ENCODE results near the gene BMPR1A. TPM values are rescaled to one million over a fixed set of nuclear protein-coding genes. Genes with fewer than 3 reads are reported as not detected.
A peak's percentile ranks its signal among the peaks of the same experiment; 100 is the strongest.

BMPR1A gene
- total RNA-seq = 10 to 100 TPM; 15.8 to 44.1 (median 27.9) TPM

- H3K4me1 ChIP-seq (replicated peaks in 1 of 2) = peaks cover 16 to 19% of the 10 kb centered on the region in 2 donors
- H3K27ac ChIP-seq = peak within 1 kb of the TSS; percentile 92 to 93
- peak; percentile 59 to 83 (median 78) for ATAC-seq (replicated peaks in 6 of 8)
- WGBS, 10 experiments = no CpG with 5 or more reads among the region's 85 CpGs
- H3K4me3 ChIP-seq = peak within 1 kb of the TSS; percentile 49 to 67 (median 58)
- in situ Hi-C loops (cut with MboI; ENCODE audit: low pct_unique_long_range_greater_than_20kb in 2 of 9, low sequenced_read_pairs in 9 of 9, unreplicated experiment in 9 of 9) = no loop called here
These were observed at the start of gene BMPR1A for GRCh38 chr10:86756511-86757112. BMPR1A (plus strand) TSS chr10:86756619; CDS start chr10:86876019, 119,400 bp downstream.

- in situ Hi-C loops (cut with MboI; ENCODE audit: low pct_unique_long_range_greater_than_20kb in 2 of 9, low sequenced_read_pairs in 9 of 9, unreplicated experiment in 9 of 9) = loop anchor here in 3 of 9 experiments (10.0 to 25.0 kb wide), 3 partner anchors 180 to 205 kb away; no protein-coding TSS in a partner anchor
- ATAC-seq (replicated peaks in 6 of 8) = no peak
- no peak overlapping the region for H3K4me3 ChIP-seq
- WGBS, 10 experiments = 80 to 100% (median 86%) methylated on average over 1 of the region's 1 CpG; no CpG with 5 or more reads in 7 of the 10 experiments
- H3K4me1 ChIP-seq (replicated peaks in 1 of 2) = peaks cover 3 to 4% of the 10 kb centered on the region in 2 donors
- no peak overlapping the region for H3K27ac ChIP-seq
These were observed 49.4 kb upstream of the BMPR1A start for GRCh38 chr10:86706977-86707376.

- ATAC-seq (replicated peaks in 6 of 8) = no peak
- Histone ChIP-seq H3K4me1 (replicated peaks in 1 of 2) (peaks cover 3 to 8% of the 10 kb centered on the region in 2 donors), H3K27ac (no peak overlapping the region), H3K4me3 (no peak overlapping the region)
- in situ Hi-C loops (cut with MboI; ENCODE audit: low pct_unique_long_range_greater_than_20kb in 2 of 9, low sequenced_read_pairs in 9 of 9, unreplicated experiment in 9 of 9) = loop anchor here in 3 of 9 experiments (10.0 to 25.0 kb wide), 3 partner anchors 180 to 205 kb away; no protein-coding TSS in a partner anchor
- WGBS, 10 experiments = 80 to 100% (median 90%) methylated on average over 1 to 2 of the region's 4 CpGs; no CpG with 5 or more reads in 5 of the 10 experiments
These were observed 48.9 kb upstream of the BMPR1A start for GRCh38 chr10:86707505-86707904.

DNA sequence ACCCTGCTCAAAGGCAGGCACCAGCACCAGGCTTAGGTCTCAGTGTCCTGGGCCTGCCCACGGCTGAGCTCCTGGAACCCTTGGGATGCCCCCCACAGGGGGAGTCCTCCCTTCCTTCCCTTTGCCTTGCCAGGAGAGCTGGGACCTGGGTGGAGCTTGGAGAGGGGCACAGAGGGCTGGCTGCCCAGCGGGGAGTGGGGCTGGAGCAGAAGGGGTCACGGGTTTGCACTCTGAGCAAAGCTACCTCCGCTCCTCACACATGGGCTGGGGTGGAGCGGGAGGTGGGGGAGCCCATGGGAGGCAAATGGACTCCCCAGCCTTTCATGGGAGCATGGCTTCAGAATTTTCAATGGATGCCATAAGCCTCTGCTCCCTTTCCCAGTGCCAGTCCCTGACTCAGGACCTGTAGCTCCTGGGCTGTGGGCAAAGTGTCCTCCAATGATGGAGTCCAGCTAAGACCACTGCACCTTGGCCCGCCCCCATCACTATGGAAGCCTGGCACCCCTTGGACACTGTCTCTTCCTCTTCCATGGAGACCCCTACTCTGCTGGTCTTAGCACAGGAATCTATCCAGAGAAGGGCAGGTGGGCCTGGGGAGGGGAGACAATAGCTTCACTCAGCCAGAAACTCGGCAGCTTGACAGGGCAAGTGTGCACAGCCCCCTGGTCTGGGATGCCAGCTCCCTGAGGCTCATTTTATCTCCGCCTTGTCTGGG lies 48.2 kb upstream of the BMPR1A start:
- H3K4me1 ChIP-seq (replicated peaks in 1 of 2) = peaks cover 3 to 8% of the 10 kb centered on the region in 2 donors
- H3K27ac ChIP-seq = no peak overlapping the region
- in situ Hi-C loops (cut with MboI; ENCODE audit: low pct_unique_long_range_greater_than_20kb in 2 of 9, low sequenced_read_pairs in 9 of 9, unreplicated experiment in 9 of 9) = loop anchor here in 3 of 9 experiments (10.0 to 25.0 kb wide), 3 partner anchors 179 to 204 kb away; no protein-coding TSS in a partner anchor
- ATAC-seq (replicated peaks in 6 of 8) = no peak
- H3K4me3 ChIP-seq = no peak overlapping the region
- 38 to 100% (median 100%) methylated on average over 1 to 3 of the region's 8 CpGs; no CpG with 5 or more reads in 5 of the 10 experiments for WGBS, 10 experiments

DNA sequence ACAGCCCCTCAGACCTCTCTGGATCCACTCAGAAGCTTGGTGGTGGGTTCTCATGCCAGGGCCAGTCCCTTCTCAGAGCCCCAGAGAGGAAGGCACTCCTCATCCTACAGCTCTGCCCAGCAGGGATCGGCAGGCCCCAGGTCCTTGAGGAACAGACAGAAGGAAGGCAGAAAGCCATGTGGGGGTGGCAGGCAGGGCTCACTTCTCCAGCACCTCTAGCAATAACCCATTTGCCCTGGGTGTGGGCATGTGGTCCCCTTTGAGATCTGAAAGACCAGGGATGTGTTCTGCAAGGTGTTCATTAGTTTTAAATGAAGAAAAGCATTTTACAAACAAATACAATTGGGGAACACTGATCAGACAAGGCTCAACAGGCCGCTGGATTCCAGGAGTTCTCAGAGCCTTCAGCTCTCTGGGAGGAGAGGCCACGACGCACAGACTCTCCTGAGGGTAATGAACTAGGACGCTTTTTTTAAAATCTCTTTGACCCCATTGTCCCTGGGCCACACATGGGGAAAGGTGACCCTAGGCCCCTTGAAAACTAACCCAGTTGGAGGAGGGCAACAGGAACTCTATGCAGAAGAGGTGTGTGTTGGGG lies 47.5 kb upstream of the BMPR1A start:
- no peak for ATAC-seq (replicated peaks in 6 of 8)
- Histone ChIP-seq H3K27ac (no peak overlapping the region), H3K4me1 (replicated peaks in 1 of 2) (peaks cover 3 to 8% of the 10 kb centered on the region in 2 donors), H3K4me3 (no peak overlapping the region)
- in situ Hi-C loops (cut with MboI; ENCODE audit: low pct_unique_long_range_greater_than_20kb in 2 of 9, low sequenced_read_pairs in 9 of 9, unreplicated experiment in 9 of 9) = loop anchor here in 3 of 9 experiments (10.0 to 25.0 kb wide), 3 partner anchors 178 to 203 kb away; no protein-coding TSS in a partner anchor
- 33 to 100% (median 76%) methylated on average over 1 to 4 of the region's 5 CpGs; no CpG with 5 or more reads in 5 of the 10 experiments for WGBS, 10 experiments

- Histone ChIP-seq H3K4me1 (replicated peaks in 1 of 2) (peaks cover 3 to 8% of the 10 kb centered on the region in 2 donors), H3K27ac (no peak overlapping the region), H3K4me3 (no peak overlapping the region)
- in situ Hi-C loops (cut with MboI; ENCODE audit: low pct_unique_long_range_greater_than_20kb in 2 of 9, low sequenced_read_pairs in 9 of 9, unreplicated experiment in 9 of 9) = loop anchor here in 3 of 9 experiments (10.0 to 25.0 kb wide), 3 partner anchors 178 to 203 kb away; no protein-coding TSS in a partner anchor
- 61 to 100% (median 100%) methylated on average over 2 to 3 of the region's 16 CpGs; no CpG with 5 or more reads in 6 of the 10 experiments for WGBS, 10 experiments
- no peak for ATAC-seq (replicated peaks in 6 of 8)
These were observed 46.8 kb upstream of the BMPR1A start for GRCh38 chr10:86709396-86710185.

GRCh38 chr10:86710987-86711512 lies 45.4 kb upstream of the BMPR1A start:
- Histone ChIP-seq H3K27ac (peak overlapping the region; percentile 24 to 79), H3K4me1 (replicated peaks in 1 of 2) (peaks cover 3 to 8% of the 10 kb centered on the region in 2 donors), H3K4me3 (peak overlapping the region; percentile 42 to 44 (median 43))
- 5 to 36% (median 30%) methylated on average over 2 to 7 of the region's 46 CpGs; no CpG with 5 or more reads in 7 of the 10 experiments for WGBS, 10 experiments
- in situ Hi-C loops (cut with MboI; ENCODE audit: low pct_unique_long_range_greater_than_20kb in 2 of 9, low sequenced_read_pairs in 9 of 9, unreplicated experiment in 9 of 9) = loop anchor here in 2 of 9 experiments (25.0 kb wide), 2 partner anchors 176 to 201 kb away; no protein-coding TSS in a partner anchor
- ATAC-seq (replicated peaks in 6 of 8) = peak; percentile 87 to 92 (median 88)

DNA sequence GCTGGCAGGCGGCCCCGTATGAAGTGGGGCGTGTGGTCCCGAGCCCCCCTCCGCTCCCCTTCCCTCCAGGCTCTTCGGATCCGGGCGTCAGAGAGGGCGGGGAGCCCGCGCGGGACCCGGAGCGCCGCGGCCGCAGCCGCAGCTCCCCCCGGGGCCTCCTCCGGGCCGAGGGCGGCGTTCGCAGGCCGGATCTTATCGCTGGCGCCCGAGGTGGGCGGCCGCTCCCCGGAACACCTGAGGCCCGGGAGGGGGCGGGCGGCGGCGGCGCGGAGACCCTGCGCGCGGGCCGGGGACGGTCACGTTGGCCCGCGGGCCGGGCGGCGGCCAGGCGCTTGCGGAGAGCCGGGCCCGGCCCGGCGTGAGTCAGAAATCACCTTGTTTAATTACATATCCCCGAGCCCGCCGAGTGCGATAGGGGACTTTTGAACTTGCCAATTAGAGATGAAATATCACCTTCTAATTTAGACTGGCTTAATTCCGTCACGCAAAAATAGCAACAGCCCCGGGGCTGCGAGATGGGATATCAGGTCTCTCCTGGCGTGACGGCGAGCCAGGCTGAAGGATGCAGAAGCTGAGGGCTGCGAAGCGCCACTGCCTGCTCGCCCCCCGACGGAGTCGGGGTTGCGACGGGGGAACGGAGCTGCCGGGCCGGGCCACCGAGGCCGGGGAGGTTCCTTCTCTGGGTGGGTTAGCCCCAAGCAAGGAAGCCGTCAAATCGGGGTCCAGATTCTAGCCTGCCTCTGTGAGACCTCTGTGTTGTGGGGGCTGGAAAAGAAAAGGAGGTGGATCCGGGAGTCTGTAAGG lies 44.7 kb upstream of the BMPR1A start:
- WGBS, 10 experiments = 6 to 17% (median 9%) methylated on average over 3 to 8 of the region's 82 CpGs; no CpG with 5 or more reads in 6 of the 10 experiments
- peak; percentile 51 to 75 (median 67) for ATAC-seq (replicated peaks in 6 of 8)
- H3K27ac ChIP-seq = peak overlapping the region; percentile 9 to 79
- peak overlapping the region; percentile 42 to 44 (median 43) for H3K4me3 ChIP-seq
- H3K4me1 ChIP-seq (replicated peaks in 1 of 2) = peaks cover 3 to 8% of the 10 kb centered on the region in 2 donors
- in situ Hi-C loops (cut with MboI; ENCODE audit: low pct_unique_long_range_greater_than_20kb in 2 of 9, low sequenced_read_pairs in 9 of 9, unreplicated experiment in 9 of 9) = loop anchor here in 2 of 9 experiments (25.0 kb wide), 2 partner anchors 176 to 201 kb away; no protein-coding TSS in a partner anchor

GRCh38 chr10:86712317-86712707 lies 44.1 kb upstream of the BMPR1A start:
- Histone ChIP-seq H3K4me3 (peak overlapping the region; percentile 42 to 44 (median 43)), H3K27ac (peak overlapping the region; percentile 9 to 79), H3K4me1 (replicated peaks in 1 of 2) (peaks cover 3 to 8% of the 10 kb centered on the region in 2 donors)
- ATAC-seq (replicated peaks in 6 of 8) = no peak
- WGBS, 10 experiments = 41 to 100% (median 78%) methylated on average over 2 to 8 of the region's 9 CpGs; no CpG with 5 or more reads in 3 of the 10 experiments
- in situ Hi-C loops (cut with MboI; ENCODE audit: low pct_unique_long_range_greater_than_20kb in 2 of 9, low sequenced_read_pairs in 9 of 9, unreplicated experiment in 9 of 9) = loop anchor here in 2 of 9 experiments (25.0 kb wide), 2 partner anchors 175 to 200 kb away; no protein-coding TSS in a partner anchor

- Histone ChIP-seq H3K4me1 (replicated peaks in 1 of 2) (peaks cover 3 to 8% of the 10 kb centered on the region in 2 donors), H3K4me3 (no peak overlapping the region), H3K27ac (no peak overlapping the region)
- WGBS, 10 experiments = 40 to 100% (median 76%) methylated on average over 1 to 4 of the region's 6 CpGs; no CpG with 5 or more reads in 4 of the 10 experiments
- ATAC-seq (replicated peaks in 6 of 8) = no peak
- in situ Hi-C loops (cut with MboI; ENCODE audit: low pct_unique_long_range_greater_than_20kb in 2 of 9, low sequenced_read_pairs in 9 of 9, unreplicated experiment in 9 of 9) = loop anchor here in 2 of 9 experiments (25.0 kb wide), 2 partner anchors 172 to 197 kb away; no protein-coding TSS in a partner anchor
These were observed 41.1 kb upstream of the BMPR1A start for GRCh38 chr10:86715156-86715795.

All from motor neuron (in vitro differentiated cells).